ENCODE data around the gene TIMM21. TPM values are rescaled to one million over a fixed set of nuclear protein-coding genes. Genes with fewer than 3 reads are reported as not detected.

Gene TIMM21
- total and polyA plus RNA-seq, 4 donors: 12.6 to 26.1 (median 22.8) TPM

DNA sequence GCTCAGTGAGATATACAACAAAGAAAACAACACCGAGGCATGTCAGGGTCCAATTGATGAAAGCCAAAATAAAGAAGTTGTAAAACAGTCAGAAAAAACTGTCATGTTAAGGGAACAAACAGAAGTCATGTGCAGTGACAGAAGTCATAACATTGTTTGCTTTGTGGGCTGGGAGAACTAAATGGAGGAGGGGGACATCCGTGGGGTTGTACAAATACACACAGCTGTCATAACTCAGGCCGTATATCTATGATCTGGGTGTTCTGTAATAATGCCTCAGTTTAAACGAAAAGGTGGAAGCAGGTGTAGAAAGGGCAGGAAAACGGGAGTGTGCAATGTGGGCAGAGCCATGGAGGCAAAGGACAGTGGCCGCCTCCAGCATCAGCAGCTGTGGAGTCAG is 27.3 kb downstream of the TIMM21 start:
- Histone ChIP-seq H3K9ac (ENCODE audit: insufficient read depth in 1 of 2, low read length in 2 of 2) (no peak overlapping the region), H3K4me1 (ENCODE audit: control insufficient read depth in 5 of 5, insufficient read depth in 5 of 5, low read length in 5 of 5) (peaks cover 0 to 4% (median 0%) of the 10 kb centered on the region in 5 donors), H3K9me3 (ENCODE audit: control insufficient read depth in 4 of 4, insufficient read depth in 3 of 4, low read length in 3 of 4) (peaks cover 0 to 4% (median 0%) of the 10 kb centered on the region in 4 donors), H3K27me3 (ENCODE audit: control insufficient read depth in 3 of 3, insufficient read depth in 3 of 3, low read length in 2 of 3) (peaks cover 0 to 3% (median 0%) of the 10 kb centered on the region in 3 donors), H3K36me3 (ENCODE audit: control insufficient read depth in 4 of 4, insufficient read depth in 4 of 4, low read length in 4 of 4) (no peaks in the 10 kb centered on the region), H3K27ac (ENCODE audit: low read depth in 1 of 2, low read length in 1 of 2) (no peak overlapping the region), H3K4me3 (no peak overlapping the region)
- TF ChIP-seq, protein P1, sequence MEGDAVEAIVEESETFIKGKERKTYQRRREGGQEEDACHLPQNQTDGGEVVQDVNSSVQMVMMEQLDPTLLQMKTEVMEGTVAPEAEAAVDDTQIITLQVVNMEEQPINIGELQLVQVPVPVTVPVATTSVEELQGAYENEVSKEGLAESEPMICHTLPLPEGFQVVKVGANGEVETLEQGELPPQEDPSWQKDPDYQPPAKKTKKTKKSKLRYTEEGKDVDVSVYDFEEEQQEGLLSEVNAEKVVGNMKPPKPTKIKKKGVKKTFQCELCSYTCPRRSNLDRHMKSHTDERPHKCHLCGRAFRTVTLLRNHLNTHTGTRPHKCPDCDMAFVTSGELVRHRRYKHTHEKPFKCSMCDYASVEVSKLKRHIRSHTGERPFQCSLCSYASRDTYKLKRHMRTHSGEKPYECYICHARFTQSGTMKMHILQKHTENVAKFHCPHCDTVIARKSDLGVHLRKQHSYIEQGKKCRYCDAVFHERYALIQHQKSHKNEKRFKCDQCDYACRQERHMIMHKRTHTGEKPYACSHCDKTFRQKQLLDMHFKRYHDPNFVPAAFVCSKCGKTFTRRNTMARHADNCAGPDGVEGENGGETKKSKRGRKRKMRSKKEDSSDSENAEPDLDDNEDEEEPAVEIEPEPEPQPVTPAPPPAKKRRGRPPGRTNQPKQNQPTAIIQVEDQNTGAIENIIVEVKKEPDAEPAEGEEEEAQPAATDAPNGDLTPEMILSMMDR (IDR thresholded peaks at IDR 0.05; ENCODE audit: control extremely low read depth, extremely low read depth): no peak
- DNase-seq: no peak
- WGBS, 2 donors: 64 to 65% methylated on average over 6 of the region's 6 CpGs
- ATAC-seq (ENCODE audit: insufficient read depth, low FRiP score): no peak

DNA sequence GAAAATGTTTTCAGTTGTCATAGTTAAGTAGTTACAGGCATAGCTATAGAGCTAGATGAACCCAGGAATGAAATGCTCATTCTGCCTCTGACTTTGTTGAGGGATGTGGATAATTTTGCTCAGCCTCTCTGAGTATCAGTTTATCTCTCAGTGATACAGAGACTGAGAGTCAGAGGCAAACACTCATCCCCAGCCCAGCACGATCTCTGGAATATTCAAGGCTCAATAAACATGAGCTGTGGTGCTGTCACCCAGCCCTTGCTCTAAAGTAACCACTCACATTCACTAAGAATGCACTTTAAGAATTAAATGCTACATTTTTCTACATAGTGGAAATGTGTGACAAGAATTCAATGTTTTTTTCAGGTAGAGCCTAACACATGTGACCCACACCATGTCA is 30.6 kb downstream of the TIMM21 start:
- H3K4me1 ChIP-seq (ENCODE audit: control insufficient read depth in 5 of 5, insufficient read depth in 5 of 5, low read length in 5 of 5): peaks cover 0 to 4% (median 0%) of the 10 kb centered on the region in 5 donors
- TF ChIP-seq, protein P1 (IDR thresholded peaks at IDR 0.05; ENCODE audit: control extremely low read depth, extremely low read depth): no peak
- no peak overlapping the region for H3K9ac ChIP-seq (ENCODE audit: insufficient read depth in 1 of 2, low read length in 2 of 2)
- ATAC-seq (ENCODE audit: insufficient read depth, low FRiP score) (no peak), DNase-seq (no peak)
- H3K4me3 ChIP-seq: no peak overlapping the region
- H3K27ac ChIP-seq (ENCODE audit: low read depth in 1 of 2, low read length in 1 of 2): no peak overlapping the region
- peaks cover 0 to 4% (median 0%) of the 10 kb centered on the region in 4 donors for H3K9me3 ChIP-seq (ENCODE audit: control insufficient read depth in 4 of 4, insufficient read depth in 3 of 4, low read length in 3 of 4)
- H3K27me3 ChIP-seq (ENCODE audit: control insufficient read depth in 3 of 3, insufficient read depth in 3 of 3, low read length in 2 of 3): no peaks in the 10 kb centered on the region
- 66 to 83% methylated on average over 1 of the region's 1 CpG for WGBS, 2 donors
- H3K36me3 ChIP-seq (ENCODE audit: control insufficient read depth in 4 of 4, insufficient read depth in 4 of 4, low read length in 4 of 4): no peaks in the 10 kb centered on the region

DNA sequence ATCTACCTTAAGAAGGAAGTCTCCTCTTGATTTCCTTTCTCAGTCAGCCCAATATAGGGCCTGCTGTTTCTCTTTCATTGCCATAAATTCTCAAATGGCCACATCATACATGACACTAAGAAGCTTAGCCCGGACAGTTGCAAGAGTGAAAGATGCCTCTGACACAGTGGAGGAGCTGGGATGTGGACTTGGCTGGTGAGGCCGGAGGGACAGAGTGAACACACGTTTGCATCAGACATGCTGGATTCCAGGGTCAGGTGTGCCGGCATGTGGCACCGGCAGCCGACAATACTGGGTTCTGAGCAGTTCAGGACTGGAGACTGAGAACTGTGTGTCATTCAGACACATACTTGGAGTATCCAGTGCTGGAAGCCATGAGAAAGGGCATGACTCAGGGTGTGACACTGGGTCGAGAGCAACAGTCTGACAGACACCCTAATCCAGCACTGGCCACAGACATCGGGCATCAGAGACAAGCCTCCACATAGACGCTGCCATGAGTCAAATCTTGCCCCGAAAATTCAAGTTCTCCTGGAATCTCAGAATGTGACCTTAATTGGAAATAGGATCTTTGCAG is 31.4 kb downstream of the TIMM21 start:
- TF ChIP-seq, protein P1 (IDR thresholded peaks at IDR 0.05; ENCODE audit: control extremely low read depth, extremely low read depth): no peak
- Histone ChIP-seq H3K4me3 (no peak overlapping the region), H3K27ac (ENCODE audit: low read depth in 1 of 2, low read length in 1 of 2) (no peak overlapping the region), H3K36me3 (ENCODE audit: control insufficient read depth in 4 of 4, insufficient read depth in 4 of 4, low read length in 4 of 4) (no peaks in the 10 kb centered on the region), H3K9ac (ENCODE audit: insufficient read depth in 1 of 2, low read length in 2 of 2) (no peak overlapping the region), H3K4me1 (ENCODE audit: control insufficient read depth in 5 of 5, insufficient read depth in 5 of 5, low read length in 5 of 5) (peaks cover 0 to 4% (median 0%) of the 10 kb centered on the region in 5 donors), H3K27me3 (ENCODE audit: control insufficient read depth in 3 of 3, insufficient read depth in 3 of 3, low read length in 2 of 3) (no peaks in the 10 kb centered on the region), H3K9me3 (ENCODE audit: control insufficient read depth in 4 of 4, insufficient read depth in 3 of 4, low read length in 3 of 4) (peaks cover 0 to 4% (median 0%) of the 10 kb centered on the region in 4 donors)
- DNase-seq (no peak), ATAC-seq (ENCODE audit: insufficient read depth, low FRiP score) (no peak)
- WGBS, 2 donors: 79 to 81% methylated on average over 10 of the region's 10 CpGs

GRCh38 chr18:74182335-74182734 is 34.0 kb downstream of the TIMM21 start:
- TF ChIP-seq, protein P1 (IDR thresholded peaks at IDR 0.05; ENCODE audit: control extremely low read depth, extremely low read depth): no peak
- Histone ChIP-seq H3K9ac (ENCODE audit: insufficient read depth in 1 of 2, low read length in 2 of 2) (no peak overlapping the region), H3K36me3 (ENCODE audit: control insufficient read depth in 4 of 4, insufficient read depth in 4 of 4, low read length in 4 of 4) (no peaks in the 10 kb centered on the region), H3K27me3 (ENCODE audit: control insufficient read depth in 3 of 3, insufficient read depth in 3 of 3, low read length in 2 of 3) (no peaks in the 10 kb centered on the region), H3K4me3 (no peak overlapping the region), H3K27ac (ENCODE audit: low read depth in 1 of 2, low read length in 1 of 2) (no peak overlapping the region), H3K4me1 (ENCODE audit: control insufficient read depth in 5 of 5, insufficient read depth in 5 of 5, low read length in 5 of 5) (peaks cover 0 to 4% (median 0%) of the 10 kb centered on the region in 5 donors), H3K9me3 (ENCODE audit: control insufficient read depth in 4 of 4, insufficient read depth in 3 of 4, low read length in 3 of 4) (peaks cover 0 to 4% (median 0%) of the 10 kb centered on the region in 4 donors)
- 94 to 95% methylated on average over 18 to 19 of the region's 19 CpGs for WGBS, 2 donors
- ATAC-seq (ENCODE audit: insufficient read depth, low FRiP score): no peak
- no peak for DNase-seq

Measured in lung (tissue), 12 donors.